Activated CD4-positive, alpha-beta T cell treated with anti-CD3 and anti-CD28 coated beads, Interleukin-2, amount 10 ng/mL, durations not matched to agents 7 days and 5 days (primary cell): ENCODE measurements around the gene MAPK7. TPM values are rescaled to one million over a fixed set of nuclear protein-coding genes. Genes with fewer than 3 reads are reported as not detected.

Experiments
- CTCF ChIA-PET: fragments of 350-600 bp; sonication (Branson Sonifier 250); formaldehyde crosslinking; loops from one replicate; lab custom pipeline; 2021; ENCODE audit warnings: antibody characterized with exemption; lab: Charles Lee
- POLR2A ChIA-PET: fragments of 350-600 bp; sonication (Branson Sonifier 250); formaldehyde crosslinking; loops from one replicate; lab custom pipeline; 2021; ENCODE audit warnings: antibody characterized with exemption; lab: Charles Lee
- DNase-seq: peaks from one replicate; pipeline ENCODE4 v3.0.0-alpha.2; 2020
- H3K27ac Mint-ChIP-seq: one replicate; pipeline ENCODE4 v1.8.0; 2021; ENCODE audit warnings: mild to moderate bottlenecking, moderate library complexity, mixed read lengths
- H3K27me3 Mint-ChIP-seq: one replicate; pipeline ENCODE4 v1.8.0; 2021; ENCODE audit warnings: mixed read lengths
- H3K36me3 Mint-ChIP-seq: one replicate; pipeline ENCODE4 v1.8.0; 2021; ENCODE audit warnings: low read depth, mixed read lengths
- H3K4me1 Mint-ChIP-seq: one replicate; pipeline ENCODE4 v1.8.0; 2021; ENCODE audit warnings: mixed read lengths
- H3K4me3 Mint-ChIP-seq: one replicate; pipeline ENCODE4 v1.8.0; 2021; ENCODE audit warnings: mild to moderate bottlenecking, moderate library complexity, mixed read lengths
- H3K9me3 Mint-ChIP-seq: one replicate; pipeline ENCODE4 v1.8.0; 2021; ENCODE audit warnings: mixed read lengths
- total RNA-seq, 2 experiments: library from RNA; stranded (reverse); gene quantifications; one replicate each; pipeline ENCODE4 v1.2.3, GENCODE V29; 2021

MAPK7 gene
- total RNA-seq, 2 experiments from 2014 or later = 37.6 to 46.5 TPM

GRCh38 chr17:19369107-19369778, 9.1 kb upstream of the MAPK7 start:
- ChIA-PET CTCF (interaction anchor here (0.6 to 0.8 kb wide), 2 partner anchors 9 to 14 kb away, joined by 3 read pairs; no protein-coding TSS in a partner anchor), POLR2A (interaction anchor here (1.2 kb wide), 1 partner anchor 8 kb away, joined by 4 read pairs; no protein-coding TSS in a partner anchor)
- peak overlapping the region; percentile 66 for H3K4me3 Mint-ChIP-seq
- no peak for DNase-seq
- peaks cover 63% of the 10 kb centered on the region for H3K4me1 Mint-ChIP-seq
- no peaks in the 10 kb centered on the region for H3K27me3 Mint-ChIP-seq
- peaks cover 2% of the 10 kb centered on the region for H3K9me3 Mint-ChIP-seq
- peaks cover 9% of the 10 kb centered on the region for H3K36me3 Mint-ChIP-seq
- H3K27ac Mint-ChIP-seq = peak overlapping the region; percentile 95

- Mint-ChIP-seq H3K9me3 (peaks cover 2% of the 10 kb centered on the region), H3K4me1 (peaks cover 66% of the 10 kb centered on the region), H3K4me3 (peak overlapping the region; percentile 66), H3K36me3 (peaks cover 9% of the 10 kb centered on the region), H3K27me3 (no peaks in the 10 kb centered on the region), H3K27ac (peak overlapping the region; percentile 95)
- CTCF ChIA-PET = interaction anchor here (0.6 to 0.8 kb wide), 2 partner anchors 10 to 15 kb away, joined by 3 read pairs; no protein-coding TSS in a partner anchor
- DNase-seq = peak; percentile 60
- POLR2A ChIA-PET = no interaction called here
Measured at GRCh38 chr17:19369846-19370492, 8.3 kb upstream of the MAPK7 start.

- CTCF ChIA-PET = no interaction called here
- peaks cover 2% of the 10 kb centered on the region for H3K9me3 Mint-ChIP-seq
- POLR2A ChIA-PET = no interaction called here
- peak; percentile 31 for DNase-seq
- H3K27me3 Mint-ChIP-seq = no peaks in the 10 kb centered on the region
- H3K27ac Mint-ChIP-seq = peak overlapping the region; percentile 95
- peaks cover 9% of the 10 kb centered on the region for H3K36me3 Mint-ChIP-seq
- H3K4me3 Mint-ChIP-seq = peak overlapping the region; percentile 66
- H3K4me1 Mint-ChIP-seq = peaks cover 67% of the 10 kb centered on the region
Measured at GRCh38 chr17:19370493-19370960, 7.8 kb upstream of the MAPK7 start.

GRCh38 chr17:19371259-19372010, 6.9 kb upstream of the MAPK7 start:
- Mint-ChIP-seq H3K36me3 (peaks cover 9% of the 10 kb centered on the region), H3K27me3 (no peaks in the 10 kb centered on the region), H3K9me3 (peaks cover 2% of the 10 kb centered on the region), H3K4me1 (peaks cover 72% of the 10 kb centered on the region), H3K27ac (peak overlapping the region; percentile 95), H3K4me3 (peak overlapping the region; percentile 55)
- ChIA-PET POLR2A (no interaction called here), CTCF (interaction anchor here (0.6 to 1.9 kb wide), 3 partner anchors 9 to 551 kb away, joined by 3 to 7 read pairs (median 3); partner anchors contain the start of gene B9D1)
- DNase-seq = no peak

GRCh38 chr17:19372011-19372370, 6.3 kb upstream of the MAPK7 start:
- Mint-ChIP-seq H3K9me3 (peaks cover 2% of the 10 kb centered on the region), H3K4me1 (peaks cover 72% of the 10 kb centered on the region), H3K27me3 (no peaks in the 10 kb centered on the region), H3K4me3 (no peak overlapping the region), H3K27ac (peak overlapping the region; percentile 95), H3K36me3 (peaks cover 9% of the 10 kb centered on the region)
- ChIA-PET CTCF (interaction anchor here (0.6 to 1.9 kb wide), 3 partner anchors 9 to 552 kb away, joined by 3 to 7 read pairs (median 3); partner anchors contain the start of gene B9D1), POLR2A (no interaction called here)
- DNase-seq = no peak

GRCh38 chr17:19372439-19372838, 5.9 kb upstream of the MAPK7 start:
- H3K4me1 Mint-ChIP-seq = peaks cover 73% of the 10 kb centered on the region
- H3K27ac Mint-ChIP-seq = no peak overlapping the region
- H3K4me3 Mint-ChIP-seq = no peak overlapping the region
- POLR2A ChIA-PET = no interaction called here
- H3K27me3 Mint-ChIP-seq = no peaks in the 10 kb centered on the region
- CTCF ChIA-PET = interaction anchor here (0.6 to 1.9 kb wide), 3 partner anchors 10 to 552 kb away, joined by 3 to 7 read pairs (median 3); partner anchors contain the start of gene B9D1
- H3K36me3 Mint-ChIP-seq = peaks cover 9% of the 10 kb centered on the region
- H3K9me3 Mint-ChIP-seq = peaks cover 2% of the 10 kb centered on the region
- no peak for DNase-seq

GRCh38 chr17:19372866-19373504, 5.3 kb upstream of the MAPK7 start:
- ChIA-PET POLR2A (no interaction called here), CTCF (interaction anchor here (1.9 kb wide), 1 partner anchor 10 kb away, joined by 7 read pairs; the partner anchor contains the start of gene B9D1)
- Mint-ChIP-seq H3K27ac (no peak overlapping the region), H3K9me3 (peaks cover 2% of the 10 kb centered on the region), H3K4me1 (peaks cover 67% of the 10 kb centered on the region), H3K36me3 (peaks cover 9% of the 10 kb centered on the region), H3K4me3 (no peak overlapping the region), H3K27me3 (no peaks in the 10 kb centered on the region)
- DNase-seq = no peak

GRCh38 chr17:19374136-19374535, 4.2 kb upstream of the MAPK7 start:
- POLR2A ChIA-PET = no interaction called here
- H3K36me3 Mint-ChIP-seq = peaks cover 7% of the 10 kb centered on the region
- H3K27ac Mint-ChIP-seq = no peak overlapping the region
- H3K27me3 Mint-ChIP-seq = no peaks in the 10 kb centered on the region
- H3K4me1 Mint-ChIP-seq = peaks cover 59% of the 10 kb centered on the region
- CTCF ChIA-PET = interaction anchor here (0.6 to 3.1 kb wide), 3 partner anchors 10 to 390 kb away, joined by 3 to 15 read pairs (median 3); partner anchors contain the start of gene B9D1
- no peak for DNase-seq
- peaks cover 2% of the 10 kb centered on the region for H3K9me3 Mint-ChIP-seq
- no peak overlapping the region for H3K4me3 Mint-ChIP-seq

- CTCF ChIA-PET = interaction anchor here (3.1 kb wide), 1 partner anchor 13 kb away, joined by 15 read pairs; the partner anchor contains the start of gene B9D1
Measured at GRCh38 chr17:19375732-19376131, 2.6 kb upstream of the MAPK7 start.

GRCh38 chr17:19376811-19377210, 1.5 kb upstream of the MAPK7 start:
- no peak for DNase-seq
- Mint-ChIP-seq H3K36me3 (peaks cover 25% of the 10 kb centered on the region), H3K4me1 (peaks cover 39% of the 10 kb centered on the region), H3K4me3 (peak overlapping the region; percentile 97), H3K9me3 (no peaks in the 10 kb centered on the region), H3K27ac (peak overlapping the region; percentile 98), H3K27me3 (no peaks in the 10 kb centered on the region)
- ChIA-PET POLR2A (interaction anchor here (1.1 kb wide), 1 partner anchor 14 kb away, joined by 3 read pairs; the partner anchor contains the start of gene B9D1), CTCF (interaction anchor here (0.9 to 1.6 kb wide), 2 partner anchors 12 to 494 kb away, joined by 3 to 6 read pairs; no protein-coding TSS in a partner anchor)

More at GRCh38 chr17:19375732-19376131, 2.6 kb upstream of the MAPK7 start:
- H3K27me3 Mint-ChIP-seq = no peaks in the 10 kb centered on the region
- no peak for DNase-seq
- peaks cover 49% of the 10 kb centered on the region for H3K4me1 Mint-ChIP-seq
- POLR2A ChIA-PET = no interaction called here
- no peak overlapping the region for H3K4me3 Mint-ChIP-seq
- H3K27ac Mint-ChIP-seq = no peak overlapping the region
- no peaks in the 10 kb centered on the region for H3K9me3 Mint-ChIP-seq
- peaks cover 21% of the 10 kb centered on the region for H3K36me3 Mint-ChIP-seq

- POLR2A ChIA-PET = interaction anchor here (0.8 to 1.1 kb wide), 4 partner anchors 9 to 15 kb away, joined by 3 to 4 read pairs (median 3); partner anchors contain the start of gene B9D1
- peak overlapping the region; percentile 98 for H3K27ac Mint-ChIP-seq
Measured at GRCh38 chr17:19377602-19378415, 489 bp upstream of the MAPK7 start.

More at GRCh38 chr17:19377602-19378415, 489 bp upstream of the MAPK7 start:
- no peaks in the 10 kb centered on the region for H3K9me3 Mint-ChIP-seq
- H3K4me1 Mint-ChIP-seq = peaks cover 29% of the 10 kb centered on the region
- peak overlapping the region; percentile 97 for H3K4me3 Mint-ChIP-seq
- CTCF ChIA-PET = interaction anchor here (0.5 to 2.9 kb wide), 9 partner anchors 9 to 493 kb away, joined by 3 to 37 read pairs (median 4); partner anchors contain the start of genes B9D1 and MFAP4
- peaks cover 30% of the 10 kb centered on the region for H3K36me3 Mint-ChIP-seq
- no peaks in the 10 kb centered on the region for H3K27me3 Mint-ChIP-seq
- DNase-seq = peak; percentile 97
